DMS114 treated with DMSO at 0.1 percent for 48 hours (cell line): Measurements from ENCODE around the gene PRSS21.

Experiments used
- DNase-seq: peaks from one replicate; lab custom pipeline; 2025; ENCODE audit not compliant: unreplicated experiment; lab: John Stamatoyannopoulos, UW

The PRSS21 gene

DNA sequence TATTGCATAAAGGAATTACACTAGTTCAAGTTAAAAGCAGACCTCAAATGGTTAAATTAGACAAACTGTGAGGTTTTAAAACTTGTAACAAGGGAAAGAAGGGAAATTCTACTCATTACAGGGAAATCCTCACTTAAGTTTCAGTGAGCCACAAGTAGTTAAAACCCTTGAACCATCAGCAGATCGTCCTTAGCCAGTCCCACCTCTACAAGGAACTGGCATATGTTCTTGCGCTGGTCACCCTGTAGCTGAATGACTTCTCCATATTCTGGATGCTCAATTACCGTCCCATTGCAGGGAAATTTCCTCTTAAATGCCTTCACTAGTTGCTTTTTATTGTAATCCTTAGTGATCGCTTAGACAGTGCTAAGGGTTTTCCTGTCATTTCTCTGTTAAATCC, 5.5 kb downstream of the PRSS21 start:
- no peak for DNase-seq

DNA sequence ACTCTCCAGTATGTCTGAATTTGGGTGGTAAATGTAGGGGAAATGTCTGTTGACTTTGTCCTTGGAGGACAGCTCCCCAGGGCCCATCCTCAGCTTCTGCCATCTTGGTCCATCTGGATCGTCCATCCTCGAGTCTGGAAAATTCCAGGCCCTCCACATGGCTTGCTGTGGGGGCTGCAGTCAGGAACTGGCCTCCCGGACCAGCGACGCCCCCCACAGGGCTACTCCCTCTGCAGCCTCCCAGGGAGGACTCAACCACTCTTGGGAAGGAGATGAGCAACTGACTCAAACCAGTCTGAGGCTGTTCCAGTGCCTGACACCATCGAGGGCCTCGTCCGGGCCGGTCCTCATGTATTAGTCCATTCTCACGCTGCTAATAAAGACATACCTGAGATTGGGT, 7.6 kb downstream of the PRSS21 start:
- no peak for DNase-seq

DNA sequence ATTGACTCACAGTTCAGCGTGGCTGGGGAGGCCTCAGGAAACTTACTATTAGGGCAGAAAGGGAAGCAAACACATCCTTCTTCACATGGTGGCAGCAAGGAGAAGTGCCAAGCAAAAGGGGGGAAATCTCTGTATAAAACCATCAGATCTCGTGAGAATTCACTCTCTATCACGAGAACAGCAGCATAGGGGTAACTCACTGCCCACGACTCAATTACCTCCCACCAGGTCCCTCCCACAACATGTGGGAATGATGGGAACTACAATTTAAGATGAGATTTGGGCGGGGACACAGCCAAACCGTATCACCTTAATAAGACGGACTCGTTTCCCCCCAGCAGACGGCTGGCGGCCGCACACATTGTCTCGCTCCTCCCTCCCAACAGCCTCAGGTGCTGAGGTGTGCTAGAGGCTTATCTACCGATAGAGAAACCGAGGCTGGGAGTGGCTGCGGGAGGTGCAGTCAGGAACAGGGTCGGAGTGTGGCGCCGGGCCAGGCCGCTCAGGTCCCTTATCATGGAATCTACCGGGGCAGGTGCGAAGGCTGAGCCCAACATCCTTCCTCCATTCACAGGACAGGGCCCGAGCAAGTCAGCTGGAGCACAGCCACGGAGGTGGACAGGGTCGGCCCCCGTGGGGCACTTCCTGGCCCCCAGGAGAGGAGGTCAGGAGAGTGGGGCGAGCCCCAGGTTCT, 8.2 kb downstream of the PRSS21 start:
- no peak for DNase-seq

GRCh38 chr16:2825906-2826305, 8.9 kb downstream of the PRSS21 start:
- DNase-seq: no peak

- DNase-seq: no peak
Measured at GRCh38 chr16:2826591-2827373, 9.7 kb downstream of the PRSS21 start.

DNA sequence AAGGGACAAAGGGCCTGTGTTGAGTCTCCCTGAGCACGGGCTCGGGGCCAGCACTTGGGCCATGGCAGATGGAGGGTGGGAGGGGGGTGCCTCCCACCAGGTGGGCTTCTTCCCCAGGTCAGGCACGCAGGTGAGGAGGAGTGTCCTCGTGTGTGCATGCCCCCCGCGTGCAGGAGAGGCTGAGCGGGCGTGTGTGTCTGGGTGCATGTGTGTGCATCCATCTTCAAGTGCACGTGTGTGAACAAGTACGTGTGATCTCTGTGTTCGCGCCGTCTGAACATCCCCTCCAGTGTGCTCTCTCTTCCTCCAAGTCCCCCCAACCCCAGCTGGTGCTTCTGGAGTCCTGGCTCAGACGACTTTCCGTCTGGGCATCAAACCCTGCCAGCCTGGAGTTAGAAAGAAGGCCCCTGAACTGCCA, 10.3 kb downstream of the PRSS21 start:
- no peak for DNase-seq

- no peak for DNase-seq
Measured at GRCh38 chr16:2827831-2828520, 10.9 kb downstream of the PRSS21 start.

DNA sequence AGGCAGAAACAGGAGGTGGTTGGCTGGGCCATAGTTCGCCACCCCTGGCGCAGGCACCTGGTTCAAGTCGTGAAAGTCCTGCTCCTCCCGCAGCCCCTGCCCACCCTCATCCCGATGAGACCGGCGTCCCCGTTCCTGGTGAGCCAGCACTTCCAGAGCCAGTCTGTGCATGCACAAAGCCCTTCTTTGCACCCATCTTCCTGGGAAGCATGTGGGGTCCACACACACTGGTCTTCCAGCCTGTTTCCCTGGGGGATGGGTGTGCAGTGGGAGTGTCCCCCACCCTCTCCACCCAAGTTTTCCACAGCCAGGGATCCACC, 11.4 kb downstream of the PRSS21 start:
- DNase-seq: no peak

GRCh38 chr16:2828876-2829430, 11.9 kb downstream of the PRSS21 start:
- DNase-seq: no peak

DNA sequence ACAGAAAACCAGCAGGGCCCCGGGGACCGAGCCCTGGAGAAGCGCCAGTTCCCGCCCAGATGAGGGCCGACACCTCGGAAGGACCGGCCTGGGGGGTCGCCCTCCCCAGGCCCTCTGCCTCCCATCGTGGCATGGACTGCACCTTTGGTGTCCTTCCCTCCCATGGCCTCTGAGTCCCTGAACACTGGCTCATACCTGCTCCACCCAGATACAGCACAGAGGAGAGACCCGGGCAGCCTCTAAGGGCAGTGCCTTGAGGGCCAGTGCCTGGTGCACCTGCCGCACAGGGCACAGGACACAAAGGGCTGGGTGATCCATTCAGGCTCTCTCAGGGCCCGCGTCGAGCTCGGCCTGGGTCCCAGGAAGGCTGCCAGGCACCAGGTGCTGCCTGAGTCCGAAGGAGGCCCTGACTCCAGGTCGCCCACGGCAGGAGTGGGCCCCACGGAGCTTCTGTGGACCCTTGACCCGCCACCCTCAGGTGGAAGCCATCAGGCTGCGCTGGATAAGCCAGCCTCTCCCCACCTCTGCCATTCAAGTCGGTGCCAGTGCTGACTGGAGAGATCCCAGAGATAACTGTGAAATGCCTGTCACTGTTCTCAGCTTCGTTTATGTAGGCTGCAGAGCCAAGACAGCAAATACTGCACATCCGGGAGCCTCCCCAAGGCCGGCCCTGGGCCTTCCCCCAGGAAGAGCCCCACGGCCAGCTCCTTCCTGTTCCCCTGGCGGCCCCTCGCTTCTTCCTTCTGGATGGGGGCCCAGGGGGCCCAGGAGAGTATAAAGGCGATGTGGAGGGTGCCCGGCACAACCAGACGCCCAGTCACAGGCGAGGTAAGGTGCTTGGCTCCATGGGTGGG, 12.7 kb downstream of the PRSS21 start, which contains the start of gene ZG16B:
Gene ZG16B (plus strand): TSS at position 803 of the 854 bp plus-strand sequence. CDS start 139 bp downstream, outside the sequence.
- DNase-seq: no peak

DNA sequence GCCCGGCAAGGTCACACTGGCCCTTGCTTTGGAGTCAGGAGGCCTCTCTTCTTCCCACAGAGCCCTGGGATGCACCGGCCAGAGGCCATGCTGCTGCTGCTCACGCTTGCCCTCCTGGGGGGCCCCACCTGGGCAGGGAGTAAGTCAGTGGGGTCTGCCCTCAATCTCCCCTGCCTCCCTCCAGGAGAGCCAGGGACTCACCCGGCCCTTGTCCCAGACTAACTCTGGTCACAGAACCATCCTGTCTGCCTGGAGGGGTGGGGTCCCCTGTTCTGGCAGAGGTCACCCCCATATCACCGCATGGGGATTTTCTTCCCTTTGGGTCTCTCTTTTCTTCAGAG, 13.3 kb downstream of the PRSS21 start:
- no peak for DNase-seq

DNA sequence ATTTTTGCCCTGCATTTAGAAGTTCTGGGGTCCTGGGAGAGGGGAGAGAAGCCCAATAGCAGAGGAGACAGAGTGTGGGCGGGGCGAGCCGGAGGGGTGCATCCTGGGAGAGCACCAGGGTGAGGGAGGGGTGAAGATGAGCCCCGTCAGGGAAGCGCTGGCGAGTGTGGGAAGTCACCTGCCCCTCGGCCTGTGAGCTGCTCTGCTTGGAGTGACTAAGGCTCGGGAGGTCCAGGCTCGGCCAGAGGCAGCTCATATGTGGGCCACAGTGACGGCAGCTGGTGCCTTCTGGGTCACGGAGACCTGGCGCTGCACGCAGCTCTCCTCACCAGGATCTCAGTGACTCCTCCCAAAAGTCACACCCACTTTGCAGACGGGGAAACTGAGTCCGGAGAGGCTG, 14.2 kb downstream of the PRSS21 start:
- no peak for DNase-seq

- no peak for DNase-seq
Measured at GRCh38 chr16:2833776-2834175, 16.7 kb downstream of the PRSS21 start.

DNA sequence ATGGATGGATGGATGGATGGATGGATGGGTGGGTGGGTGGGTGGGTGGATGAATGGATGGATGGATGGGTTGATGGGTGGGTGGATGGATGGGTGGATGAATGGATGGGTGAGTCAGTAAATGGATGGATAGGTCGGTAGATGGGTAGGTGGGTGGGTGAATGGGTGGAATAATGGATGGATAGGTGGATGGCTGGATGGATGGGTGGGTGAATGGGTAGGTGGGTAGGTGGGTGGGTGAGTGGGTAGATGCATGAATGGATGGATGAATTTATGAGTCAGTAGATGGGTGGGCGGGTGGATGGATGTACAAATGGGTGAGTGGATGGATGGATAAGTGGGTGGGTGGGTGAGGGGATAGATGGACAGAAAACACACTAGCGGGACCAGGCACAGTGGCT, 17.9 kb downstream of the PRSS21 start:
- no peak for DNase-seq

GRCh38 chr16:2835638-2836493, 18.8 kb downstream of the PRSS21 start:
- no peak for DNase-seq

GRCh38 chr16:2836646-2837508, 19.8 kb downstream of the PRSS21 start:
- DNase-seq: no peak

DNA sequence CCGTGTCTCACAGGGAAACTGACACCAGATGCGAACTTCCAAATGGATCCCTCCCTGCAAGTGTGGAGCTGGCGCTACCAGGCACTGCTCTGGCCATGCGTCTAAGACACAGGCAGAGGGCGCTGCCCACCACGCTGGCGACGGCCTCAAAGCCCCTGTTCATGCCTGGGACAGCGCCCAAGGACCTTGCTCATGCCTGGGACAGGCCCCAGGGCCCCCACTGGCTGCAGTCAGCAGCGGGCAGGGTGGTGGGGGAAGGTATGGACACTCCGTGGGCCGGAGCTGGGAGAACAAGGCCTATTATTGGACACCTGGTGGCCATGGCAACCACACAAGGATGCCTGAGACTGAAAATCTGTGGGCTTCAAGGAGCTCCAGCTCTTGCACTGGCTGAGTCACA, 21.9 kb downstream of the PRSS21 start:
- DNase-seq: peak; percentile 19

DNA sequence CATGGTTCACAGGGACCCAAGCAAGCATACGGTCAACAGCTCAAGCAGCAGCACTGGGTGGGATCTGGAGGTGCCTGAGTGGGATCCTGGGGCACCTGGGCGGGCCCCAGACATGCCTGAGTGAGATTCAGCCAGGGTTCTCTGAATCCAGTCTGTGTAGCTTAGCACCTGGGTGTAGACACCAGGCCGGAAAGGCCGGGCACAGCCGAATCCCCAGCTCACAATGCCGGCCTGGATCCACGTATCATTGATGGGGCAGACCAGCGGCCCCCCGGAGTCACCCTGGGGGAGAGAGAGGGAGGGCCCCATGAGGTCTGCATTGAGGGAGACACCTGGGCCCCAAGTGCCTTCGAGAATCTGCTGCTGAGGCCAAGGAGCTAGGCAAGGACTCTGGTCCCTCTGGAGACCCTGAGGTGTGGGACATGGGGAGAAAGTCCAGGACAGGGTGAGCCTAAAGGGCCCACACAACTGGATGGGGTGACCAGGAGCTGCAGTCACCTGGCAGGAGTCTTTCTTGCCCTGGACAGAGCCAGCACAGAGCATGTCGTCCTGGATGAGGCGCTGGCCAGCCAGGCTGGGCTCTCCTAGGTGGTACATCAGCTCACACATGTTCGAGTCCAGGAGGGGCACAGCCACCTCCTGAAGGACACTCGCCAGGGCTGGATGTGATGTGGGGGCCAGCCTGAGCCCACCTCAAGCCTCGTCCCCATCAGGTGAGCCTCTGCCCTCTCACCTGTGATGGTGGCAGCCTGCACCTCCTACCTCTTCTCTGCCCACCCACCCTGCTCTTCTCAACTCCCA, 22.8 kb downstream of the PRSS21 start:
- no peak for DNase-seq
